Hair follicle dermal papilla cell (primary cell): ENCODE data around the gene MYH4. TPM values are rescaled to one million over a fixed set of nuclear protein-coding genes. Genes with fewer than 3 reads are reported as not detected.

Experiments used
- total RNA-seq: library from RNA; depleted of rRNA; stranded (reverse); fragments of >200 nt; gene quantifications from 2 replicates; pipeline ENCODE4 v1.2.3, GENCODE V29; 2012

The MYH4 gene
- not detected in 2 replicates for total RNA-seq

DNA sequence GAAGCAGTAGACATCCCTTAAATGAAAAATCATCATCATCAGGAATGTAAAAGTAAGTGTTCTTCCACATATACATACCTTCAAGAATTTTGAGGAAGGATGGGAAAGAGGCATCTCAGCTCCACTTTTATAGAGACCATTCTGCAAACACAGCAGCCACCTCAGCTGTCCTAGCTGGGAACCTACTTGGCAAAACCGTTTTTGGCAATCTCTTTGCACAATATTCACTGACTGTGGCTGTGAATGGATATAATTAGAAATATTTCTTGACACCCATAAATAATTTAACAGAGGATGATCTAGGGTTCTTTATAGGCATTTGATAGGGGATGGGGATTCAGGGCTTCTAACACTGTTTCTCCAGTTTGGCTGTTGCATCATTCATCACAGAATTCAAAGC lies at the start of gene MYH4:
Gene MYH4 (minus strand): TSS at position 101 of the 400 bp plus-strand sequence. CDS start 2,814 bp downstream, outside the sequence.

DNA sequence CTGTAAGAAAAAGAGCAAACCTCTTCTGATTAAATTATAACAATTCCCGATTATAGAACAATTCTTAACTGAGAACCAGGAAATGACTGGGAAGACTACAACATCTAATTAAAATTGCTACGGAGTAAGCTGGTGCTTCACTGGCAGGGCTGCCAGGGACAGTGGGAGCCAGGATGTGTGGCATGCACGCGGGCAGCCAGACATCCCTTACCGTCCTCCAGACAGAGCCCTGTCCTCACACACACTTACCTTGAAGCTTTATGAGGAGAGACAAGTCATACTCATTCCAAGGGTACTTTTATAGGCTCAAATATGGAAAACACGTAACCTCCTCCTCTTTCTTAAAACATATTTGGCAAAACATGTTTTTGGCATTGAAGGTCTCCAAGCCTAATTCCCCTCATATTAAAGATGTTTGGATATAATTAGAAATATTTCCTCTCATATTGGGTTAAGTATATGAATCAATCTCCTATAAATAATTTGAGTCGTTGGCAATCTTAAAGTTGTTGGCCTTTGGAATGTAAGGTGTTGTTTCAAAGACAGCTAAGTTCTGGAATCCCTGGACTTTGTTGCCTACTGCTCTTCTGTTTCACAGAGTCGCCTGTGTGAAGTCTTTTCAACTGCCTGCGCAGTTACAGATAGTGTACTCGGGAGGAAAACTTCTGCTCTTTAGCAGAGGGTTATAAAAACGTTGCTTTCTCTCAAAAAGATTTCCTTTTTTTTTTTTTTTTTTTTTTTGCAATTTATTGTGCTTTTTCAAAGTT lies 49.1 kb upstream of the MYH4 start, which contains the start of gene MYH1:
Gene MYH1 (minus strand): TSS at position 272 of the 767 bp plus-strand sequence. CDS start 1,900 bp downstream, outside the sequence.

DNA sequence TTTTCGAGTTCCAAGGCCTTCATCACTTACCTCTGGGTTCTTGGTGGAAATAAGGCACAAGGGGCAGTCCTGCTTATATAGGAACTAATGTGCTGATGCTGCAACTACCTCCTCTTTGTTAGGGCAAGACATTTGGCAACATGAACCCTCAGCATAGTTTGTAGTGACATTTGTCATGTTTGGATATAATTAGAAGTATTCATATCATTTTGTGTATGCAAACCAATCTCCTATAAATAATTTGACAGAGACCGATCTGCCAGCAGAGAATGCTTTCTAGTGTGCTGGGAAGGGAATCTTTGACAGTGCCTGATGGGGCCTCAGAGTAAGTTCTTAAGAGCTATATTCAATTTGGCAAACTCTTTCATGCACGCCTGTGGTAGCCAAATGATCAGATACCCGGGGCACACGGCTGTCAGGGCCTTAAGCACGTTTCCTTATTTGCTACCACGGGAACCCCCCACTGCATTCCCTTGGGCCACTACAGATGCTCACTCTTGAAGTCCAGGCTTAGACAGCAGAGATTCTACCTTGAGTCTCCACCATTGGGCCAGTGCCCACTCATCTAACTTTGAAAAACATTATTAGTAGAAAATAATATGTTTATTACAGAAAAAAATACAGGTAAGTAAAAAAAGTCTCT lies 47.3 kb downstream of the MYH4 start, which contains the start of gene MYH8:
Gene MYH8 (minus strand): TSS at position 51 of the 643 bp plus-strand sequence. CDS start 1,723 bp downstream, outside the sequence.

Other genes starting within 250 kb of the MYH4 start
- gene MYH13, start 96.6 kb downstream of the MYH4 start, total RNA-seq = not detected in 2 replicates
- gene MYH8, start 47.6 kb downstream of the MYH4 start, total RNA-seq = not detected in 2 replicates
- not detected in 2 replicates for gene MYH1, start 49.0 kb upstream of the MYH4 start, total RNA-seq
- not detected in 2 replicates for gene MYH2, start 80.1 kb upstream of the MYH4 start, total RNA-seq
- gene MYH3, start 187.8 kb upstream of the MYH4 start, total RNA-seq = 0.12 and 4.9 TPM in 2 replicates
- gene SCO1, start 228.0 kb upstream of the MYH4 start, total RNA-seq = 15.8 and 20.1 TPM in 2 replicates
- gene ADPRM, start 228.0 kb upstream of the MYH4 start, total RNA-seq = 12.5 and 12.7 TPM in 2 replicates